Purkinje cell (primary cell): ENCODE measurements around the gene ZMAT3. TPM values are rescaled to one million over a fixed set of nuclear protein-coding genes. Genes with fewer than 3 reads are reported as not detected.

ENCODE experiments used
- polyA plus RNA-seq: library from polyadenylated mRNA; unstranded; fragments of >200 nt; fragmentation: Nextera tagmentation; gene quantifications from 2 replicates; pipeline ENCODE4 v1.2.1, GENCODE V29; 2014

ZMAT3 gene, protein sequence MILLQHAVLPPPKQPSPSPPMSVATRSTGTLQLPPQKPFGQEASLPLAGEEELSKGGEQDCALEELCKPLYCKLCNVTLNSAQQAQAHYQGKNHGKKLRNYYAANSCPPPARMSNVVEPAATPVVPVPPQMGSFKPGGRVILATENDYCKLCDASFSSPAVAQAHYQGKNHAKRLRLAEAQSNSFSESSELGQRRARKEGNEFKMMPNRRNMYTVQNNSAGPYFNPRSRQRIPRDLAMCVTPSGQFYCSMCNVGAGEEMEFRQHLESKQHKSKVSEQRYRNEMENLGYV
- polyA plus RNA-seq: 51.0 and 57.9 TPM in 2 replicates

DNA sequence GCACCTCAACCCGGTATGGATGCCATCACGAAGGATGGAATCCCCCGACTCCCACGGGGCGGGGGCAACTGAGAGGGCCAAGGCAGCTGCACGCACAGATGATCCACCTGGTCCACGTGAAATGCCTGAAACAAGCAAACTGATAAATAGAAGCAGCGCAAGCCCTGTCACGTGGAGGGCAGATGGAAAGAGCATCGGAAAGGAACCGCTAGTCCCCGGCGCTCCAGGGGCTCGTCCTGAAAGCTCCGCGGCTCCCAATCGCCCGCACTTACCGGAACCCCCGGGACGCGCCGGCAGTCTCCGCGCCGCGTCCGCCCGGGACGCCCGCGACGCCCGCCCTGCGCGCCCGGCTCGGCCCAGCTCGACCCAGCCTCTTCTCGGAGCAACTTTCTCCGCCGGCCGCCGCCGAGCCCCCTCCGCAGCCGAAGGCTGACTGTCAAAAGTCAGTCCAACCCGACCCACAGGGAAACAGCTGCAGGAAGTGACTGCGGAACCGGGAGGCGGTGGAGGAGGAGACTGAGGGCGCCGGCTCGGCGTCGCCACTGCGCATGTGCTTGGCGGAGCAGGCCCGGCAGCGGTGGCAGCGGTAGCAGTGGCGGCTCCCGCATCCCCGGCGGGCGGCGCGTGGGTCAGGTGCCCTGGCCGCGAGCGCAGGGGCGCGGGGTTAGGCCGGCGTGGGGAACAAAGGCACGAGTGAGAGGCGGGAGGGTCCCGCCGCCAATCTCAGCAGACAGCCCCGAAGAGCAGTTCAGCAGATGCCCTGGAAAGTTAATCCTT lies at the start of gene ZMAT3:
Gene ZMAT3 (minus strand): TSS at position 487 of the 777 bp plus-strand sequence. CDS start 4,057 bp downstream, outside the sequence.

Other genes starting within 250 kb of the ZMAT3 start
- 22.1 and 23.5 TPM in 2 replicates for gene PIK3CA, start 76.5 kb upstream of the ZMAT3 start, polyA plus RNA-seq
- 17.1 and 24.6 TPM in 2 replicates for gene KCNMB3, start 179.3 kb upstream of the ZMAT3 start, polyA plus RNA-seq